Measurements from ENCODE around the gene CYP21A2.
"Not testable (repeated sequence)": the region's sequence is repeated elsewhere in the genome, so short reads cannot be mapped to it uniquely, and the experiment has no call there.

- TF ChIP-seq POLR2A (IDR thresholded peaks at IDR 0.05; ENCODE audit: low read depth, low read length); CBX5 (IDR thresholded peaks at IDR 0.05; ENCODE audit: low read depth); TCF12 (IDR thresholded peaks at IDR 0.05; ENCODE audit: low read depth, low read length); MTA2 (IDR thresholded peaks at IDR 0.05; ENCODE audit: low read depth); CTCF (IDR thresholded peaks at IDR 0.05 in 2 of 3, conservative IDR thresholded peaks at IDR 0.05 in 1 of 3; ENCODE audit: control insufficient read depth in 2 of 3, extremely low read depth in 1 of 3, insufficient read depth in 1 of 3, low read depth in 3 of 3, low read length in 3 of 3): not testable (repeated sequence)
Observed at GRCh38 chr6:32005991-32006529, 32.2 kb upstream of the CYP21A2 start.
